Measurements from ENCODE around the gene DLK1. TPM values are rescaled to one million over a fixed set of nuclear protein-coding genes. Genes with fewer than 3 reads are reported as not detected.

The DLK1 gene
- polyA plus RNA-seq, 1 donor (not counting 4 experiments of a cell fraction or from before 2014, with no cell fraction given): not detected

DNA sequence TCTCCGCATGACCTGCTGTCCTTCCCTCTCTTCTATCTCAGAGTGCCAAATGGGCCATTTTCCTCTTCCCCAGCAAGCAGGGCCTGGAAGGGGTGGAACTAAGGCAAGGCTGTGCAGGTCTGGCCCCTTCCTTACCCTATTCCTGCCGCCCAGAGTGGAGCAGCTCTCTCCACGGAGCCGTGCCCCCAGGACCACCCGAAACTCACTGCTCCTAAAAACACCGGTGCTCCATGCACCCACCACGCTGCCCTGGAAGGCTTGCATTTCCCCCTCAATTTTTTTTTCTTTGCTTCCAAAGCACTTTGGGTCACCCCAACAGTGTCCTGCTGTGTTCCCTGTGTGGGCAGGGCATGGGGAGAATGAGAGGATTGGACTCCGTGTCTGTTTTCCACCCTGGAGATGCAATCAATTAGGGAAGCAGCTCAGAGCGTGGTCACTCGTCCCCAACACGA lies 50.7 kb downstream of the DLK1 start:
- H4K20me1 ChIP-seq (ENCODE audit: control insufficient read depth, extremely low read depth, insufficient read depth, low read length): no peaks in the 10 kb centered on the region
- no peaks in the 10 kb centered on the region for H3K79me2 ChIP-seq (ENCODE audit: control insufficient read depth, insufficient read depth, low read length)
- H3K36me3 ChIP-seq (ENCODE audit: control insufficient read depth in 2 of 2, extremely low read depth in 1 of 2, insufficient read depth in 2 of 2, low read length in 2 of 2): no peaks in the 10 kb centered on the region
- no peak overlapping the region for H2AFZ ChIP-seq (ENCODE audit: control insufficient read depth, low read length)
- H3K4me2 ChIP-seq (ENCODE audit: control insufficient read depth, extremely low read depth, insufficient read depth, low read depth, low read length): no peak overlapping the region
- no peak overlapping the region for H3K27ac ChIP-seq (ENCODE audit: control insufficient read depth, insufficient read depth, low read length)
- dilution Hi-C loops (cut with MboI; ENCODE audit: extremely low pct_ligation_motif_present, low sequenced_read_pairs): no loop called here
- H3K9ac ChIP-seq (ENCODE audit: control insufficient read depth, extremely low read depth, insufficient read depth, low read length): no peak overlapping the region
- DNase-seq (ENCODE audit: low read depth, low spot score): no peak
- H3K27me3 ChIP-seq (ENCODE audit: control insufficient read depth, extremely low read depth, insufficient read depth, low read length): peaks cover 57% of the 10 kb centered on the region
- H3K4me1 ChIP-seq (ENCODE audit: control insufficient read depth, extremely low read depth, insufficient read depth, low read length): no peaks in the 10 kb centered on the region
- no peak overlapping the region for H3K4me3 ChIP-seq (ENCODE audit: control insufficient read depth in 2 of 3, extremely low read depth in 1 of 3, insufficient read depth in 2 of 3, low read depth in 1 of 3, low read length in 3 of 3)
- H3K9me3 ChIP-seq (ENCODE audit: control insufficient read depth, low read depth, low read length): no peaks in the 10 kb centered on the region
- H3K9me1 ChIP-seq (ENCODE audit: control insufficient read depth, extremely low read depth, insufficient read depth, low read length): no peaks in the 10 kb centered on the region
- FAIRE-seq: no peak
- TF ChIP-seq, protein P1, sequence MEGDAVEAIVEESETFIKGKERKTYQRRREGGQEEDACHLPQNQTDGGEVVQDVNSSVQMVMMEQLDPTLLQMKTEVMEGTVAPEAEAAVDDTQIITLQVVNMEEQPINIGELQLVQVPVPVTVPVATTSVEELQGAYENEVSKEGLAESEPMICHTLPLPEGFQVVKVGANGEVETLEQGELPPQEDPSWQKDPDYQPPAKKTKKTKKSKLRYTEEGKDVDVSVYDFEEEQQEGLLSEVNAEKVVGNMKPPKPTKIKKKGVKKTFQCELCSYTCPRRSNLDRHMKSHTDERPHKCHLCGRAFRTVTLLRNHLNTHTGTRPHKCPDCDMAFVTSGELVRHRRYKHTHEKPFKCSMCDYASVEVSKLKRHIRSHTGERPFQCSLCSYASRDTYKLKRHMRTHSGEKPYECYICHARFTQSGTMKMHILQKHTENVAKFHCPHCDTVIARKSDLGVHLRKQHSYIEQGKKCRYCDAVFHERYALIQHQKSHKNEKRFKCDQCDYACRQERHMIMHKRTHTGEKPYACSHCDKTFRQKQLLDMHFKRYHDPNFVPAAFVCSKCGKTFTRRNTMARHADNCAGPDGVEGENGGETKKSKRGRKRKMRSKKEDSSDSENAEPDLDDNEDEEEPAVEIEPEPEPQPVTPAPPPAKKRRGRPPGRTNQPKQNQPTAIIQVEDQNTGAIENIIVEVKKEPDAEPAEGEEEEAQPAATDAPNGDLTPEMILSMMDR (optimal IDR thresholded peaks at IDR 0.05 in 1 of 3, IDR thresholded peaks at IDR 0.05 in 1 of 3, conservative IDR thresholded peaks at IDR 0.05 in 1 of 3; ENCODE audit: extremely low read depth in 1 of 3, insufficient read depth in 2 of 3, low read length in 3 of 3): no peak
- TF ChIP-seq EZH2 (IDR thresholded peaks at IDR 0.05; ENCODE audit: low read length): no peak

DNA sequence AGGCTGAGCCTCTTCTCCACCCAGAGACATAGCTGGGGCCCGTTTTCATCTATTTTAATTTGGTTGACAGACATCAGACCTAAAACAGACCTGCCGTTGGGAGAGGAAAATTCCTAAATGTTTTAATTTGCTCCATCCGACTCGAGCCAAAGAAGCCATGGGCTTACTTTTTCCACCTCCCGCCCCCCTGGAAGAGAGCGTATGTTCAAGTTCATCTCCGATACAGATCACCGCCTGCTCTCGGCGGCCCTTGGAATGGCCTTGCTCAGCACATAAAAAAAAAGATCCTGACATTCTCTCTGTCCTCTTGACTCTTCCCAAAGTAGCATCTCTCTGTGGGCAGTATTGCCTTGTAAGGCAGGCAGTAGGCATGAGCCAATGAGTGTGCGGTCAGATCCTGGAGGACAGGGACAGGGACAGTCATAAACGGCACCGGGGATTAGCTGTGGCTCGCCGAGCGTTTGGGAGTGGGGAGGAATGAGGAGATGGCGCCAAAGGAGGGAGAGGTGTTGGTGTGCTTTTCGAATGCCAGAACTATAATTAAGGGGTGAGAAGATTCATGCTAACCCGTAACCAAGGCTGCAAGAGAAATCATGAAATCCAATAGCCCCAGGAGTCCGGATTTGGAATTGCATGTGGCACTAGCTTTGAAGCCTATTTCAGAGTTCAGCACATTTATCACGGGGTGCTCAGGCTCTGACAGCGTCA lies 51.3 kb downstream of the DLK1 start:
- Histone ChIP-seq H3K36me3 (ENCODE audit: control insufficient read depth in 2 of 2, extremely low read depth in 1 of 2, insufficient read depth in 2 of 2, low read length in 2 of 2) (no peaks in the 10 kb centered on the region), H3K4me2 (ENCODE audit: control insufficient read depth, extremely low read depth, insufficient read depth, low read depth, low read length) (no peak overlapping the region), H3K9me3 (ENCODE audit: control insufficient read depth, low read depth, low read length) (no peaks in the 10 kb centered on the region), H3K4me3 (ENCODE audit: control insufficient read depth in 2 of 3, extremely low read depth in 1 of 3, insufficient read depth in 2 of 3, low read depth in 1 of 3, low read length in 3 of 3) (no peak overlapping the region), H3K79me2 (ENCODE audit: control insufficient read depth, insufficient read depth, low read length) (no peaks in the 10 kb centered on the region), H2AFZ (ENCODE audit: control insufficient read depth, low read length) (no peak overlapping the region), H3K27me3 (ENCODE audit: control insufficient read depth, extremely low read depth, insufficient read depth, low read length) (peaks cover 52% of the 10 kb centered on the region), H3K4me1 (ENCODE audit: control insufficient read depth, extremely low read depth, insufficient read depth, low read length) (no peaks in the 10 kb centered on the region), H3K27ac (ENCODE audit: control insufficient read depth, insufficient read depth, low read length) (no peak overlapping the region), H3K9me1 (ENCODE audit: control insufficient read depth, extremely low read depth, insufficient read depth, low read length) (no peaks in the 10 kb centered on the region), H4K20me1 (ENCODE audit: control insufficient read depth, extremely low read depth, insufficient read depth, low read length) (peaks cover 2% of the 10 kb centered on the region), H3K9ac (ENCODE audit: control insufficient read depth, extremely low read depth, insufficient read depth, low read length) (no peak overlapping the region)
- FAIRE-seq (no peak), DNase-seq (ENCODE audit: low read depth, low spot score) (no peak)
- TF ChIP-seq EZH2 (IDR thresholded peaks at IDR 0.05; ENCODE audit: low read length): no peak
- TF ChIP-seq, protein P1 (optimal IDR thresholded peaks at IDR 0.05 in 1 of 3, IDR thresholded peaks at IDR 0.05 in 1 of 3, conservative IDR thresholded peaks at IDR 0.05 in 1 of 3; ENCODE audit: extremely low read depth in 1 of 3, insufficient read depth in 2 of 3, low read length in 3 of 3): no peak
- dilution Hi-C loops (cut with MboI; ENCODE audit: extremely low pct_ligation_motif_present, low sequenced_read_pairs): no loop called here
